Thyroid gland (tissue), 4 donors: ENCODE data around the gene PPFIA4. TPM values are rescaled to one million over a fixed set of nuclear protein-coding genes. Genes with fewer than 3 reads are reported as not detected.

Experiments
- DNase-seq, 2 donors: peaks; one replicate each; pipeline ENCODE4 v3.0.0-alpha.2; 2019
- H3K27ac ChIP-seq, 3 donors: fragments of 200-600 bp; sonication (generic); 1 replicate in 2 of 3; 2 replicates in 1 of 3; pipeline ENCODE4 v1.5.1; 2016 to 2019; ENCODE audit warnings: mild to moderate bottlenecking in 1 of 3, moderate library complexity in 1 of 3
- H3K27me3 ChIP-seq: fragments of 200-600 bp; sonication (generic); one replicate; pipeline ENCODE4 v1.5.1; 2019
- H3K36me3 ChIP-seq, 2 donors: fragments of 200-600 bp; sonication (generic); one replicate each; pipeline ENCODE4 v1.5.1; 2016 to 2019
- H3K4me1 ChIP-seq, 2 donors: fragments of 200-600 bp; sonication (generic); one replicate each; pipeline ENCODE4 v1.5.1; 2017 to 2019
- H3K4me3 ChIP-seq, 3 donors: fragments of 200-600 bp; sonication (generic); replicated peaks in 1 of 3; 1 replicate in 2 of 3; 2 replicates in 1 of 3; pipeline ENCODE4 v1.5.1; 2016; ENCODE audit warnings: mild to moderate bottlenecking in 1 of 3
- H3K9me3 ChIP-seq: fragments of 200-600 bp; sonication (generic); one replicate; pipeline ENCODE4 v1.5.1; 2017
- POLR2A ChIP-seq, 2 donors: fragments of 450-650 bp; IDR thresholded peaks; one replicate each; pipeline ENCODE4 v1.6.1; 2017; ENCODE audit warnings: antibody characterized with exemption in 2 of 2, mild to moderate bottlenecking in 2 of 2, moderate library complexity in 1 of 2
- WGBS, 2 donors: methylation state at CpG; one replicate each; pipeline ENCODE4 v1.1.5; 2017; 5-methylcytosine and 5-hydroxymethylcytosine counted together
- intact Hi-C: fragments of 100-400 bp; cut with DNase I; formaldehyde crosslinking; loops from one replicate; pipeline ENCODE4 v1.15.1; 2023
- total RNA-seq, 4 donors: library from RNA; depleted of rRNA; stranded (reverse); fragments of >200 nt; gene quantifications; one replicate each; pipeline ENCODE4 v1.2.3, GENCODE V29; 2016
- TF ChIP-seq, protein P1 (sequence below), 6 experiments: fragments of 200-600 bp in 3 of 6; fragments of 450-650 bp in 3 of 6; sonication (generic) in 3 of 6; IDR thresholded peaks; one replicate each; pipeline ENCODE4 v1.5.1; 2016 to 2019; ENCODE audit warnings: antibody characterized with exemption in 6 of 6, mild to moderate bottlenecking in 2 of 6, inconsistent platforms in 1 of 6, moderate library complexity in 1 of 6

PPFIA4 gene
- total RNA-seq, 4 donors from 2014 or later, result 0.54 to 3.0 (median 2.1) TPM

DNA sequence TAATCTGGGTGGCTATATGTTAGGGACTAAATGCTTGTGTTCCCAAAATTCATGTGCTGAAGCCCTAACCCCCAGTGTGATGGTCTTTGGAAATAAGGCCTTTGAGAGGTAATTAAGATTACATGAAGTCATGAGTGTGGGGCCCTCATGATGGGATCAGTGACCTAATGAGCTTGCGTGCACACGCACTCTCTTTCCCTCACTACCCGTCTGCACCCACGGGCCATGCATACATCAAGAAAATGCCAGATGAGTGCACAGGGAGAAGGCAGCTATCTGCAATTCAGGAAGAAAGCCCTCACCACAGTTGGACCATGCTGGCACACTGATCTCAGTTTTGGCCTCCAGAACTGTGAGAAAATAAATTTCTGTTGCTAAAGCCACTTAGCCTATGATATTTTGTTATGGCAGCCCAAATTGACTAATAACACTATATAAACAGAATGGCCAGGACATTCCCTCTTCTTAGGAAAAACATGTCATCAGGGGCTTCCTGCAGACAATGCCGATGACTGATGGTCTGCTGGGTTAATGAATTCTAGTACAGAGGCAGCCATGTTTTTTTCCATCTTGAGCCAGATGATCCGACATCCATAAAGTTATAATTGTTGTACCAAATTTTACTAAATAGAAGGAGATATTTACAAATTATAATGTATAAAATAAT is 77.7 kb downstream of the PPFIA4 start:
- no peaks in the 10 kb centered on the region for H3K36me3 ChIP-seq
- H3K27ac ChIP-seq, result no peak overlapping the region
- peaks cover 4% of the 10 kb centered on the region for H3K9me3 ChIP-seq
- no peaks in the 10 kb centered on the region for H3K4me1 ChIP-seq
- no peak for DNase-seq
- WGBS, 2 donors, result 85% methylated on average over 6 of the region's 6 CpGs
- no peak for TF ChIP-seq POLR2A (IDR thresholded peaks at IDR 0.05)
- TF ChIP-seq, protein P1, sequence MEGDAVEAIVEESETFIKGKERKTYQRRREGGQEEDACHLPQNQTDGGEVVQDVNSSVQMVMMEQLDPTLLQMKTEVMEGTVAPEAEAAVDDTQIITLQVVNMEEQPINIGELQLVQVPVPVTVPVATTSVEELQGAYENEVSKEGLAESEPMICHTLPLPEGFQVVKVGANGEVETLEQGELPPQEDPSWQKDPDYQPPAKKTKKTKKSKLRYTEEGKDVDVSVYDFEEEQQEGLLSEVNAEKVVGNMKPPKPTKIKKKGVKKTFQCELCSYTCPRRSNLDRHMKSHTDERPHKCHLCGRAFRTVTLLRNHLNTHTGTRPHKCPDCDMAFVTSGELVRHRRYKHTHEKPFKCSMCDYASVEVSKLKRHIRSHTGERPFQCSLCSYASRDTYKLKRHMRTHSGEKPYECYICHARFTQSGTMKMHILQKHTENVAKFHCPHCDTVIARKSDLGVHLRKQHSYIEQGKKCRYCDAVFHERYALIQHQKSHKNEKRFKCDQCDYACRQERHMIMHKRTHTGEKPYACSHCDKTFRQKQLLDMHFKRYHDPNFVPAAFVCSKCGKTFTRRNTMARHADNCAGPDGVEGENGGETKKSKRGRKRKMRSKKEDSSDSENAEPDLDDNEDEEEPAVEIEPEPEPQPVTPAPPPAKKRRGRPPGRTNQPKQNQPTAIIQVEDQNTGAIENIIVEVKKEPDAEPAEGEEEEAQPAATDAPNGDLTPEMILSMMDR (IDR thresholded peaks at IDR 0.05), result no peak
- no peaks in the 10 kb centered on the region for H3K27me3 ChIP-seq
- H3K4me3 ChIP-seq, result no peak overlapping the region
- intact Hi-C loops, result no loop called here

DNA sequence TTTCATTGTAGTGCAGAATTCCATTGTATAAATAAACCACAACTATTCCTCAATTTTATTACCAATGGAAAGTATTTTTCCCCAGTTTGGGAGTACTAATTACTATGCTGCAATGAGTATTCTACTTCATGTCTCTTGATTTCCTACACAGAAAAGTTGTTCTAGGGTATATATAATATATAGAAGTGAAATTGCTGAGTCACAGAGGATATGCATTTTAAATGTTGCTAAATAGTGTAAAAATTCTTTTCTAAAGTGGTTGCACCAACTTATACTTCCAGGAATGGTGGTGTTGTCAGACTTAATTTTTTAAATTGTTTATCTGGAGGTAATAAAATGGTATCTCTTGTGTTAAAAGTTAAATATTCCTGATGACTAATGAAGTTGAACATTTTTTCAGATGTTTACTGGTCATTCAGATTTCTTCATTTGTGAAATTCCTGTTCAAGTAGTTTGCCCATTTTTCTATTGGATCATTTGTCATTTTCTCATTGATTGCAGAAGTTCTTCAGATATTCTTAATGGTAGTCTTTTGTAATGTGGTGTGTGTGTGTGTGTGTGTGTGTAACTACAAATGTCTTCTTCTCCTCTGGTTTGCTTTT is 78.6 kb downstream of the PPFIA4 start:
- no peak for DNase-seq
- Histone ChIP-seq H3K9me3 (peaks cover 4% of the 10 kb centered on the region), H3K36me3 (no peaks in the 10 kb centered on the region), H3K4me1 (no peaks in the 10 kb centered on the region), H3K27ac (no peak overlapping the region), H3K27me3 (no peaks in the 10 kb centered on the region), H3K4me3 (no peak overlapping the region)
- intact Hi-C loops, result no loop called here
- TF ChIP-seq POLR2A (IDR thresholded peaks at IDR 0.05), result no peak

DNA sequence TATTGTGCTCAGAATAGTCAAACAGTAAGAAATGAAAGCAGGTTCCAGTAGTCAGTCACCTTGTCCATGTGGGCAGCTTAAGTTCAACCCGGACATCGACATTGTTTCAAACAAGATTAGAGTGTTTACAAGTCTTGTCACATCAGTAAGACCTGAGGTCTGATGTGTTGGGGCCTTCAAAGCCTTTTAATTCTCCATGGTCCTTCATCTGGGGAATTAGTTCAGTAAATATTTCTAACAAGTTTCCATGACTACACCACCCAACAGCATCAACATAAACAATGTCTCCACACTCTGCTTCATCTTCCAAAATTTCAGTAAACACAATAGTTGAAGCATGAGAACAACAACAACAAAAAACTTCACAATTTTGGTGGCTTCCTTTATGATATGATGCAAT is 86.2 kb downstream of the PPFIA4 start:
- 43 to 53% methylated on average over 2 of the region's 2 CpGs for WGBS, 2 donors
- no peaks in the 10 kb centered on the region for H3K27me3 ChIP-seq
- H3K27ac ChIP-seq, result no peak overlapping the region
- intact Hi-C loops, result no loop called here
- no peaks in the 10 kb centered on the region for H3K9me3 ChIP-seq
- no peak for DNase-seq
- TF ChIP-seq POLR2A (IDR thresholded peaks at IDR 0.05), result no peak
- TF ChIP-seq, protein P1 (IDR thresholded peaks at IDR 0.05), result no peak
- no peaks in the 10 kb centered on the region for H3K36me3 ChIP-seq
- no peak overlapping the region for H3K4me3 ChIP-seq
- no peaks in the 10 kb centered on the region for H3K4me1 ChIP-seq

DNA sequence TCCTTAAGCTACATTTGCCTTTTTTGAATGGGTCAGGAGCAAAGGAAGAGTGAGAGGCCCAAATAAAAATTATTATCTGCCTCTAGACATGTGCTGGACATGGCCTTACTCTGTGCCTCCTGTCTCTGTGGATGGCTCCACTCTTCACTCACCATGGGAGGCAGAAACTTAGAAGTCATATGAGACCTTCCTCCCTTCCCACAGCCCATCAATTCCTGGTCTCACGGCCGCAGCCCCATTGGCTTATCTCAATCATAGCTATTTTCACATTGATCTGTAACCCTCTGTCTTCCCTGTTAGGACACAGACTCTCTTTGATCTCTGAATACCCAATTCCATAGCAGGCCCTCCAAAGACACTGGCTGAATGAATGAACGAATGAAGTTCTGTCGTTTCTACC is 87.0 kb downstream of the PPFIA4 start:
- Histone ChIP-seq H3K27me3 (no peaks in the 10 kb centered on the region), H3K4me3 (no peak overlapping the region), H3K9me3 (no peaks in the 10 kb centered on the region), H3K36me3 (no peaks in the 10 kb centered on the region), H3K4me1 (no peaks in the 10 kb centered on the region), H3K27ac (no peak overlapping the region)
- TF ChIP-seq POLR2A (IDR thresholded peaks at IDR 0.05), result no peak
- TF ChIP-seq, protein P1 (IDR thresholded peaks at IDR 0.05), result no peak
- 72 to 78% methylated on average over 4 of the region's 4 CpGs for WGBS, 2 donors
- intact Hi-C loops, result no loop called here
- DNase-seq, result no peak

DNA sequence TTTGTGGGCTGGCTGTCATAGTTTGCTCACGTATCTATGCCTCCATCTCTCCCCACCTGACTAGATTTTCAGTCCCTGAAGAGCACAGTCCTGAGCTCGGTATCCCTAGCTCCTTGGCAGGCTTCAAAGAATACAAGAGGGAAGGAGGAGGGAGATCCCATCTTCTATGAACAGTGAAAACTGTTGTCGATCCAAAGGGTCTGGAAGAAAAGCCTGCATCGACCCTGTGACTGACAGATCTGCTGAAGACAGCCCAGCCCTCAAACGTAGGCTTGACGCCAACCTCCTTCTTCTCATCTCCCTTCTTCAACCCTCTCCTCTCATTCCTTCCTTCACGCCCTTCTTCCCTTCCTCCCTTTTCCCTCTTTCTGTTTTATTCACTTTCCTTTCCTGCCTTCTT is 87.9 kb downstream of the PPFIA4 start:
- WGBS, 2 donors, result 61 to 68% methylated on average over 7 of the region's 7 CpGs
- no peak for DNase-seq
- intact Hi-C loops, result no loop called here

More for the DNA sequence above, 87.9 kb downstream of the PPFIA4 start:
- Histone ChIP-seq H3K36me3 (no peaks in the 10 kb centered on the region), H3K4me1 (no peaks in the 10 kb centered on the region), H3K27me3 (no peaks in the 10 kb centered on the region), H3K27ac (no peak overlapping the region), H3K4me3 (no peak overlapping the region), H3K9me3 (no peaks in the 10 kb centered on the region)
- no peak for TF ChIP-seq POLR2A (IDR thresholded peaks at IDR 0.05)
- TF ChIP-seq, protein P1 (IDR thresholded peaks at IDR 0.05), result no peak
